ENCODE data around the gene FBXO31.
"Not testable (repeated sequence)": the region's sequence is repeated elsewhere in the genome, so short reads cannot be mapped to it uniquely, and the experiment has no call there.

FBXO31 gene

DNA sequence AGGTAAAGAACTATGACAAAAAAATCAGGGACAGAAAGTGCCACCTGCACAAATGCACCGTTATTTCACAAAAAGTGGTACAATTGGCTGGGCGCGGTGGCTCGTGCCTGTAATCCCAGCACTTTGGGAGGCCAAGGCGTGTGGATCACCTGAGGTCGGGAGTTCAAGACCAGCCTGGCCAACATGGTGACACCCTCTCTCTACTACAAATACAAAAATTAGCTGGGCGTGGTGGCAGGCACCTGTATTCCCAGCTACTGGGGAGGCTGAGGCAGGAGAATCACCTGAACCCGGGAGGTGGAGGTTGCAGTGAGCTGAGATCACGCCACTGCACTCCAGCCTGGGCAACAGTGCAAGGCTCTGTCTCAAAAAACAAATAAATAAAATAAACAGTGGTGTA is 6.3 kb upstream of the FBXO31 start:
- H2AK5ac ChIP-seq (ENCODE audit: low read depth, low read length); H3K4me2 ChIP-seq (ENCODE audit: insufficient read depth, low read length, poor library complexity, severe bottlenecking); DNase-seq (ENCODE audit: low spot score); H3K36me3 ChIP-seq (replicated peaks in 1 of 2; ENCODE audit: control insufficient read depth in 2 of 2, insufficient read depth in 2 of 2, low read length in 2 of 2); H3K14ac ChIP-seq (ENCODE audit: low read length); H3K4me3 ChIP-seq (ENCODE audit: low read length in 2 of 2); H3K79me1 ChIP-seq (ENCODE audit: low read depth, low read length); H2BK120ac ChIP-seq (ENCODE audit: low read depth, low read length); H4K8ac ChIP-seq (ENCODE audit: low read depth, low read length); H3K27me3 ChIP-seq (ENCODE audit: control insufficient read depth in 3 of 3, insufficient read depth in 3 of 3, low read depth in 1 of 3, low read length in 3 of 3); H2BK5ac ChIP-seq (ENCODE audit: low read length); H3K9ac ChIP-seq (ENCODE audit: low read depth, low read length, poor library complexity); H3K27ac ChIP-seq (replicated peaks; ENCODE audit: low read length); H3K4ac ChIP-seq (ENCODE audit: low read length); H2BK15ac ChIP-seq (ENCODE audit: low read length); H4K91ac ChIP-seq (ENCODE audit: low read depth, low read length, poor library complexity); H3K23ac ChIP-seq (ENCODE audit: low read depth, low read length, poor library complexity); H2AFZ ChIP-seq (ENCODE audit: low read length); H3K9me3 ChIP-seq (replicated peaks in 1 of 2; ENCODE audit: control insufficient read depth in 2 of 2, insufficient read depth in 1 of 2, low read depth in 1 of 2, low read length in 2 of 2); H2BK12ac ChIP-seq (ENCODE audit: low read length); H3K18ac ChIP-seq (ENCODE audit: low read length): not testable (repeated sequence)
- WGBS, 2 donors (ENCODE audit: extremely low coverage in 2 of 2, insufficient read length in 2 of 2, insufficient replicate concordance in 1 of 2) = no CpG with 5 or more reads among the region's 9 CpGs
- peaks cover 10 to 13% of the 10 kb centered on the region in 2 donors for H3K4me1 ChIP-seq (ENCODE audit: control insufficient read depth in 2 of 2, insufficient read depth in 1 of 2, low read depth in 1 of 2, low read length in 2 of 2)

DNA sequence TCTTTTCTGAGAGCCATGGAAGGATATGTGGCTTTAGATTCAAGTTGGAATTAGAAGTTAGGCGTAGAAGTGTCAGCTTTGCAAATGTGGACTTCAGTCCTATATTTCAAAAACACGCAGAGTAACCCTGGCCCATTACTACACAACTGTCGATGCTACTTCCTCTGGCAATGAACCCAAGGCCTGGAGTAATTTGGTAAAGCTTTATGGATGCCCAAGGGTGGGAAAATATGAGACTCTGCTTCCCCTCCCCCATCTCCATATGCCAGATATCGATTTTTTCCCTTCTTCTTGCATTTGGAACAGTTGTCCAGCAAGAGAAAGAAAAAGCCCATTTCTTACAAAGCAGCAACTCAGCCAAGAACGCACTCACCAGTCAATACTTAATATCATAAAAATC is 5.7 kb upstream of the FBXO31 start:
- DNase-seq (ENCODE audit: low spot score) = no peak

DNA sequence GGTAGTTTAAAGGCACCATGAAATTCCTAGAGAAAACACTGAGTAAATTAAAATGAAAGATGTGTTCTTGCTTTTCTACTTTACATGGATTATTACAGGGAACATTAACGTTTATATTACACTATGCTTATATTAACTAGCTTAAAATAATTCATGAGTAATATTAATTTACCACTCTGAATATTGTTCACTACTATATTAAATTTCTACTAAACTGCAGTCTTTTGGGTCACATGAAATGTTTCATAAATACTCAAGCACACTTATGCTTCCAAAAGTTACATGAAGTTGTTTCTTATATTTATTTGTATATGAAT is 5.2 kb upstream of the FBXO31 start:
- no peak for DNase-seq (ENCODE audit: low spot score)
- H2BK120ac ChIP-seq (ENCODE audit: low read depth, low read length) = no peak overlapping the region
- H3K18ac ChIP-seq (ENCODE audit: low read length) = no peak overlapping the region
- H2AFZ ChIP-seq (ENCODE audit: low read length) = peak overlapping the region; percentile 86
- H3K4me3 ChIP-seq (ENCODE audit: low read length in 2 of 2) = peak overlapping the region in 1 of 2 donors; percentile 42
- no peak overlapping the region for H2AK5ac ChIP-seq (ENCODE audit: low read depth, low read length)
- no peak overlapping the region for H3K23ac ChIP-seq (ENCODE audit: low read depth, low read length, poor library complexity)
- H3K4me1 ChIP-seq (ENCODE audit: control insufficient read depth in 2 of 2, insufficient read depth in 1 of 2, low read depth in 1 of 2, low read length in 2 of 2) = peaks cover 10 to 18% of the 10 kb centered on the region in 2 donors
- no CpG with 5 or more reads among the region's 1 CpG for WGBS, 2 donors (ENCODE audit: extremely low coverage in 2 of 2, insufficient read length in 2 of 2, insufficient replicate concordance in 1 of 2)
- H3K4me2 ChIP-seq (ENCODE audit: insufficient read depth, low read length, poor library complexity, severe bottlenecking) = no peak overlapping the region
- no peak overlapping the region for H4K91ac ChIP-seq (ENCODE audit: low read depth, low read length, poor library complexity)
- no peak overlapping the region for H4K8ac ChIP-seq (ENCODE audit: low read depth, low read length)
- H3K27ac ChIP-seq (replicated peaks; ENCODE audit: low read length) = no peak overlapping the region
- no peaks in the 10 kb centered on the region for H3K27me3 ChIP-seq (ENCODE audit: control insufficient read depth in 3 of 3, insufficient read depth in 3 of 3, low read depth in 1 of 3, low read length in 3 of 3)
- H3K14ac ChIP-seq (ENCODE audit: low read length) = no peak overlapping the region
- no peak overlapping the region for H3K4ac ChIP-seq (ENCODE audit: low read length)
- no peaks in the 10 kb centered on the region for H3K36me3 ChIP-seq (replicated peaks in 1 of 2; ENCODE audit: control insufficient read depth in 2 of 2, insufficient read depth in 2 of 2, low read length in 2 of 2)
- H3K9me3 ChIP-seq (replicated peaks in 1 of 2; ENCODE audit: control insufficient read depth in 2 of 2, insufficient read depth in 1 of 2, low read depth in 1 of 2, low read length in 2 of 2) = no peaks in the 10 kb centered on the region
- no peak overlapping the region for H3K9ac ChIP-seq (ENCODE audit: low read depth, low read length, poor library complexity)
- peaks cover 2% of the 10 kb centered on the region for H3K79me1 ChIP-seq (ENCODE audit: low read depth, low read length)
- H2BK15ac ChIP-seq (ENCODE audit: low read length) = no peak overlapping the region
- H2BK12ac ChIP-seq (ENCODE audit: low read length) = no peak overlapping the region
- H2BK5ac ChIP-seq (ENCODE audit: low read length) = no peak overlapping the region

More for the DNA sequence above, 5.7 kb upstream of the FBXO31 start:
- H3K14ac ChIP-seq (ENCODE audit: low read length) = no peak overlapping the region
- H3K79me1 ChIP-seq (ENCODE audit: low read depth, low read length) = peaks cover 2% of the 10 kb centered on the region
- no peak overlapping the region for H3K27ac ChIP-seq (replicated peaks; ENCODE audit: low read length)
- H3K4ac ChIP-seq (ENCODE audit: low read length) = no peak overlapping the region
- no CpG with 5 or more reads among the region's 5 CpGs for WGBS, 2 donors (ENCODE audit: extremely low coverage in 2 of 2, insufficient read length in 2 of 2, insufficient replicate concordance in 1 of 2)
- H2BK120ac ChIP-seq (ENCODE audit: low read depth, low read length) = no peak overlapping the region
- peak overlapping the region; percentile 50 for H2AFZ ChIP-seq (ENCODE audit: low read length)
- H3K9ac ChIP-seq (ENCODE audit: low read depth, low read length, poor library complexity) = no peak overlapping the region
- H2BK5ac ChIP-seq (ENCODE audit: low read length) = no peak overlapping the region
- no peak overlapping the region for H2BK15ac ChIP-seq (ENCODE audit: low read length)
- no peak overlapping the region for H3K4me3 ChIP-seq (ENCODE audit: low read length in 2 of 2)
- H3K9me3 ChIP-seq (replicated peaks in 1 of 2; ENCODE audit: control insufficient read depth in 2 of 2, insufficient read depth in 1 of 2, low read depth in 1 of 2, low read length in 2 of 2) = no peaks in the 10 kb centered on the region
- H3K23ac ChIP-seq (ENCODE audit: low read depth, low read length, poor library complexity) = no peak overlapping the region
- H3K27me3 ChIP-seq (ENCODE audit: control insufficient read depth in 3 of 3, insufficient read depth in 3 of 3, low read depth in 1 of 3, low read length in 3 of 3) = no peaks in the 10 kb centered on the region
- no peak overlapping the region for H2AK5ac ChIP-seq (ENCODE audit: low read depth, low read length)
- H4K8ac ChIP-seq (ENCODE audit: low read depth, low read length) = no peak overlapping the region
- no peaks in the 10 kb centered on the region for H3K36me3 ChIP-seq (replicated peaks in 1 of 2; ENCODE audit: control insufficient read depth in 2 of 2, insufficient read depth in 2 of 2, low read length in 2 of 2)
- no peak overlapping the region for H3K4me2 ChIP-seq (ENCODE audit: insufficient read depth, low read length, poor library complexity, severe bottlenecking)
- H3K4me1 ChIP-seq (ENCODE audit: control insufficient read depth in 2 of 2, insufficient read depth in 1 of 2, low read depth in 1 of 2, low read length in 2 of 2) = peaks cover 10 to 18% of the 10 kb centered on the region in 2 donors
- H2BK12ac ChIP-seq (ENCODE audit: low read length) = no peak overlapping the region
- H3K18ac ChIP-seq (ENCODE audit: low read length) = no peak overlapping the region
- no peak overlapping the region for H4K91ac ChIP-seq (ENCODE audit: low read depth, low read length, poor library complexity)

DNA sequence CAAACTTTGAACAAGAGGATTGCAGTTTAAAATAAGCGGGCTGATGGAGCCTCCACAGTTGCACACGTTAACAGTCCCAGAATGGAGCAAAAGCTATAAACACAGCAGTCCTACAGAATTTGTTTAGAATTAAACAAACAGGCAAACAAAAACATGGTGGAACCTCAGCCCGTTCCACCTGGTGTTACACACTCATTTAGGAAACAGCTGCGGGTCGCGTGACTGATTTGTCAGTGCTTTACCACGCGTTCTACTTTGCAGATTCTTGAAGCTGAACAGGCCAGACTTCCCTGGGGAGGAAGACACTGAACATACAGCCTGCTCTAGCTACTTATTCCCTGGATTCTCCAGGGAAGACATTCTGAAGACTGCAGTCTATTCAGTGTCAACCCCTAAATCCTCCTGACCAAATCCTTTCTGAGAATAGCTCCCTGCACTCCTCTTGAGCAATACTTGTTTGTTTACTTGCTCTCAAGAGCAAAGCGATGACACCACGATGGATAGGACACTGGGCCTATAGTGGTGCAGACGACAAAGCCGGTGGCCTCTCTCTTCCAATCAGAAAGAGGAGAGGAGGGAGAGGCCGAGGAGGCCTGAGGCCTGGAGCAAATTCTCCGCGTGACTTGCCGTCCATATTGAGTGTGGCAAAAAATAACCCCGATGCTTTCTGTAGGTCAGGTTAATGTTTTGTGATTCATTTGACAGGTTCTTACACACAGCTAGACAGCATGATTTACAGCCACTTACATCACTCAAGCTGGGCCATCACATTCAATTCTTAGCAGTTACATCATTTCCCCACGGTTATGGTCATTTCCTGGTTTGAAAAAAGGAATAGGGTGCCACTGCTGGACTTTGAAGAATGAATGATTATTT is 4.6 kb upstream of the FBXO31 start:
- no peak overlapping the region for H2BK15ac ChIP-seq (ENCODE audit: low read length)
- H3K9me3 ChIP-seq (replicated peaks in 1 of 2; ENCODE audit: control insufficient read depth in 2 of 2, insufficient read depth in 1 of 2, low read depth in 1 of 2, low read length in 2 of 2) = no peaks in the 10 kb centered on the region
- peaks cover 10 to 18% of the 10 kb centered on the region in 2 donors for H3K4me1 ChIP-seq (ENCODE audit: control insufficient read depth in 2 of 2, insufficient read depth in 1 of 2, low read depth in 1 of 2, low read length in 2 of 2)
- H2BK120ac ChIP-seq (ENCODE audit: low read depth, low read length) = no peak overlapping the region
- H3K4me3 ChIP-seq (ENCODE audit: low read length in 2 of 2) = peak overlapping the region in 1 of 2 donors; percentile 42
- no peak overlapping the region for H2BK5ac ChIP-seq (ENCODE audit: low read length)
- no peak overlapping the region for H3K23ac ChIP-seq (ENCODE audit: low read depth, low read length, poor library complexity)
- H3K27ac ChIP-seq (replicated peaks; ENCODE audit: low read length) = peak overlapping the region; percentile 75
- DNase-seq (ENCODE audit: low spot score) = peak; percentile 86
- H3K27me3 ChIP-seq (ENCODE audit: control insufficient read depth in 3 of 3, insufficient read depth in 3 of 3, low read depth in 1 of 3, low read length in 3 of 3) = no peaks in the 10 kb centered on the region
- no CpG with 5 or more reads among the region's 18 CpGs for WGBS, 2 donors (ENCODE audit: extremely low coverage in 2 of 2, insufficient read length in 2 of 2, insufficient replicate concordance in 1 of 2)
- H3K9ac ChIP-seq (ENCODE audit: low read depth, low read length, poor library complexity) = no peak overlapping the region
- H3K4ac ChIP-seq (ENCODE audit: low read length) = no peak overlapping the region
- H2AK5ac ChIP-seq (ENCODE audit: low read depth, low read length) = no peak overlapping the region
- H4K91ac ChIP-seq (ENCODE audit: low read depth, low read length, poor library complexity) = no peak overlapping the region
- H3K4me2 ChIP-seq (ENCODE audit: insufficient read depth, low read length, poor library complexity, severe bottlenecking) = peak overlapping the region; percentile 29
- H3K36me3 ChIP-seq (replicated peaks in 1 of 2; ENCODE audit: control insufficient read depth in 2 of 2, insufficient read depth in 2 of 2, low read length in 2 of 2) = no peaks in the 10 kb centered on the region
- no peak overlapping the region for H2BK12ac ChIP-seq (ENCODE audit: low read length)
- no peak overlapping the region for H4K8ac ChIP-seq (ENCODE audit: low read depth, low read length)
- no peak overlapping the region for H3K18ac ChIP-seq (ENCODE audit: low read length)
- H3K14ac ChIP-seq (ENCODE audit: low read length) = no peak overlapping the region
- peak overlapping the region; percentile 86 for H2AFZ ChIP-seq (ENCODE audit: low read length)
- H3K79me1 ChIP-seq (ENCODE audit: low read depth, low read length) = peaks cover 4% of the 10 kb centered on the region
